Subcutaneous adipose tissue (tissue), 4 donors: Measurements from ENCODE around the gene FRRS1. TPM values are rescaled to one million over a fixed set of nuclear protein-coding genes. Genes with fewer than 3 reads are reported as not detected.

Experiments
- total RNA-seq, 4 donors: library from RNA; depleted of rRNA; stranded (reverse); fragments of >200 nt; gene quantifications; one replicate each; pipeline ENCODE4 v1.1.0, GENCODE V29; 2016
- TF ChIP-seq, protein P1 (sequence below): fragments of 450-650 bp; IDR thresholded peaks from one replicate; pipeline ENCODE4 v1.5.1; 2016; ENCODE audit warnings: low read depth, mild to moderate bottlenecking, control low read depth, antibody characterized with exemption, moderate library complexity

Gene FRRS1
- total RNA-seq, 4 donors from 2014 or later = 2.4 to 31.4 (median 8.7) TPM

DNA sequence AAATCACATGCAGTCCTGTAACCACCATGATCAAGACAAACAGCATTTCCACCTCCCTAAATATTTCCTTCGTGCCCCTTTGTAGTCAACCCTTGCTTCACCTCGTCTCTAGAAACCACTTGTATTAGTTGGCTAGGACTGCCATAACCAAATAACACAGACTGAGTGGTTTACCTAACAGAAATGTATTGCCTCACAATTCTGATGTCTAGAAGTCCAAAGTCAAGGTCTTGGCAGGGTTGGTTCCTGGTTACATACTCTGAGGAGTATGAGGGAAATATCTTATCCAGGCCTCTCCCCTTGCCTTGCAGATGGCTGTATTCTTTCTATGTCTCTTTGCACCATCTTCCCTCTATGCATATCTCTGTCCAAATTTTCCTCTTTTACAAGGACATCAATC is 23.3 kb upstream of the FRRS1 start:
- TF ChIP-seq, protein P1, sequence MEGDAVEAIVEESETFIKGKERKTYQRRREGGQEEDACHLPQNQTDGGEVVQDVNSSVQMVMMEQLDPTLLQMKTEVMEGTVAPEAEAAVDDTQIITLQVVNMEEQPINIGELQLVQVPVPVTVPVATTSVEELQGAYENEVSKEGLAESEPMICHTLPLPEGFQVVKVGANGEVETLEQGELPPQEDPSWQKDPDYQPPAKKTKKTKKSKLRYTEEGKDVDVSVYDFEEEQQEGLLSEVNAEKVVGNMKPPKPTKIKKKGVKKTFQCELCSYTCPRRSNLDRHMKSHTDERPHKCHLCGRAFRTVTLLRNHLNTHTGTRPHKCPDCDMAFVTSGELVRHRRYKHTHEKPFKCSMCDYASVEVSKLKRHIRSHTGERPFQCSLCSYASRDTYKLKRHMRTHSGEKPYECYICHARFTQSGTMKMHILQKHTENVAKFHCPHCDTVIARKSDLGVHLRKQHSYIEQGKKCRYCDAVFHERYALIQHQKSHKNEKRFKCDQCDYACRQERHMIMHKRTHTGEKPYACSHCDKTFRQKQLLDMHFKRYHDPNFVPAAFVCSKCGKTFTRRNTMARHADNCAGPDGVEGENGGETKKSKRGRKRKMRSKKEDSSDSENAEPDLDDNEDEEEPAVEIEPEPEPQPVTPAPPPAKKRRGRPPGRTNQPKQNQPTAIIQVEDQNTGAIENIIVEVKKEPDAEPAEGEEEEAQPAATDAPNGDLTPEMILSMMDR = no peak

- TF ChIP-seq, protein P1 = no peak
Measured at GRCh38 chr1:99788896-99789295, 22.5 kb upstream of the FRRS1 start.

DNA sequence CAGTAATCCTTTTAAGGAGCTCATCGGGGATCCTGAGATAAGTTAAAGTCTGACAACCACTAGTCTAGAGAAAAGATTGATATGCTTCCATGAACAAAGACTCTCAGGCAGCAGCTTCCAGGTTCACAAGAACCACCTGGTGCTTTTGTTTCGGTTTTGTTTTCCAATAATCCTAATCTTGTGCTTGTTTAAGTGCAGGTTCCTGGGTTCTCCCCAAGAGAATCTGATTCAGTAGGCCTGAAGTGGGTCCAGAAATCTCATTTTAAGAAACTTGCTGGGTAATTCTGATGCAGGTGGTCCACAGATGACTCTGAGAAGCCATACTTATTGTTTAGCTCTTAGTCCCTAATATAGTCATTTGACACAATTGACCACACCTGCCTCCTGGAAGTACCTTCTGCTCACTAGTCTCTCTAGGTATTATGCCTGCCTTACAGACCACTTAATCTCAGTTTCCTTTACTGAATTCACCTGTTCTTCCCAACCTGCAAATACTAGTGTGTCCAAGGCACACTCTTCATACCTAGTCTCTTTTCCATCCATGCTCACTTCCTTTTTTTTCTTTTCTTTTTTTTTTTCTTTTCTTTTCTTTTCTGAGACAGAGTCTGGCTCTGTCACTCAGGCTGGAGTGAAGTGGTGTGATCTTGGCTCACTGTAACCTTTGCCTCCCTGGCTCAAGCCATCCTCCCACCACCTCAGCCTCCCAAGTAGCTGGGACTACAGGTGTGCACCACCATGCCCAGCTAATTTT is 20.5 kb upstream of the FRRS1 start:
- TF ChIP-seq, protein P1 = no peak

GRCh38 chr1:99784809-99785255 is 18.4 kb upstream of the FRRS1 start:
- TF ChIP-seq, protein P1 = no peak

DNA sequence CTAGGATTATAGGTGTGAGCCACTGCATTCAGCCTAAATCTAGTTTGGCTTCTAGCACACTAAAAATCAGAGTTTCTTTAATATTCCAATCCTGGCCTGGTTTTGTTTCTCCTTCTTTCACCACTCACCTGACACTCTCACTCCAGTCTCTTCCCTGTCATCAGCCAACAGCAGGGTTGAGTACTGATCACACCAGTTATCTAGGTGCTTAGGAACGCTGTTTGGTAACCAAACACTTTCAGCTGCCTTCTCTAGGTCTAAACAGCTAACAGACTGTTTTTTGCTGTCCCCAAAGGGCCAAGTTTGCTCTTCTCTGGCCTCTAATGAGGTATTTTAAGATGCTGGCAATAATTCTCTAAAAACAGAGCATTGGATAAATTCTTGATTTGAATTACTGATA is 17.7 kb upstream of the FRRS1 start:
- TF ChIP-seq, protein P1 = no peak

GRCh38 chr1:99782920-99783319 is 16.5 kb upstream of the FRRS1 start:
- TF ChIP-seq, protein P1 = no peak

- TF ChIP-seq, protein P1 = no peak
Measured at GRCh38 chr1:99782397-99782796, 16.0 kb upstream of the FRRS1 start.
